Breast epithelium (tissue), 4 donors: Measurements from ENCODE around the gene NOSTRIN. TPM values are rescaled to one million over a fixed set of nuclear protein-coding genes. Genes with fewer than 3 reads are reported as not detected.

Experiments
- DNase-seq, 2 donors: peaks; one replicate each; pipeline ENCODE4 v3.0.0-alpha.2; 2019; ENCODE audit warnings: low spot score in 2 of 2
- H3K27ac ChIP-seq, 2 donors: fragments of 200-600 bp; sonication (generic) in 1 of 2; one replicate each; pipeline ENCODE4 v1.5.1; 2016 to 2019; ENCODE audit warnings: mild to moderate bottlenecking in 1 of 2
- H3K27me3 ChIP-seq, 2 donors: fragments of 200-600 bp; sonication (generic) in 1 of 2; one replicate each; pipeline versions ENCODE4 v1.5.1 to v1.6.0; 2017 to 2019; ENCODE audit warnings: control low read depth in 1 of 2, mild to moderate bottlenecking in 1 of 2
- H3K36me3 ChIP-seq: fragments of 200-600 bp; one replicate; pipeline ENCODE4 v1.5.1; 2019
- H3K4me1 ChIP-seq, 2 donors: fragments of 200-600 bp; sonication (generic); one replicate each; pipeline ENCODE4 v1.5.1; 2016 to 2019; ENCODE audit warnings: control low read depth in 1 of 2
- H3K4me3 ChIP-seq, 3 donors: fragments of 200-600 bp; sonication (generic); 1 replicate in 2 of 3; 2 replicates in 1 of 3; pipeline ENCODE4 v1.5.1; 2016 to 2019; ENCODE audit warnings: mild to moderate bottlenecking in 3 of 3, moderate library complexity in 2 of 3
- H3K9me3 ChIP-seq, 2 donors: fragments of 200-600 bp; sonication (generic) in 1 of 2; one replicate each; pipeline ENCODE4 v1.5.1; 2016 to 2019; ENCODE audit warnings: control low read depth in 1 of 2
- POLR2A ChIP-seq: fragments of 450-650 bp; IDR thresholded peaks from one replicate; pipeline ENCODE4 v1.6.1; 2016; ENCODE audit warnings: antibody characterized with exemption, mild to moderate bottlenecking, moderate library complexity
- POLR2AphosphoS5 ChIP-seq, 3 donors: sonication (generic); formaldehyde crosslinking; IDR thresholded peaks; one replicate each; pipeline ENCODE4 v1.6.1; 2017; ENCODE audit warnings: antibody characterized with exemption in 3 of 3
- intact Hi-C: fragments of 100-400 bp; cut with DNase I; formaldehyde crosslinking; loops from one replicate; pipeline ENCODE4 v1.15.1; 2023; ENCODE audit warnings: low total_unique reads
- total RNA-seq, 3 donors: library from RNA; depleted of rRNA; stranded (reverse); fragments of >200 nt; gene quantifications; one replicate each; pipeline ENCODE4 v1.1.0, GENCODE V29; 2016
- TF ChIP-seq, protein P1 (sequence below), 3 donors: fragments of 450-650 bp; IDR thresholded peaks; one replicate each; pipeline ENCODE4 v1.5.1; 2016 to 2017; ENCODE audit warnings: antibody characterized with exemption in 3 of 3, mild to moderate bottlenecking in 3 of 3, moderate library complexity in 3 of 3

The NOSTRIN gene
- total RNA-seq, 3 donors from 2014 or later, result 35.0 to 73.7 (median 35.9) TPM

DNA sequence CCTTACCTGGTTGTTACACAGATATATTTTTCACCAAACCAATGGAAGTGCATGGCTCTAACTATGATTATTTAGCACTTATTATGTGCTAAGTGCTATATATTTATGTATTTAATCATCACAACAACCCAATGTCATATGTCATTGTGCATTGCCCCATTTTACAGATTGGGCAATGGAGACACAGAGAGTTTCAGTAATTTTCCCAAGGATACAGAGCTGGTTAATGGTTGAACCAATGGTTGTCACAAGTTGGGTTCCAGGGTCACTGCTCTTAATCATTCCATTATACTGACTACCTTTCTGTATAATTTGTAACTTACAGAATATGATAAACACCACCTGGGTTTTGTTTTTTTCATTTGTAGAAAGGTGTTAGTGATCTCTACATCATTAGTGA lies 29.2 kb downstream of the NOSTRIN start:
- Histone ChIP-seq H3K36me3 (no peaks in the 10 kb centered on the region), H3K27ac (no peak overlapping the region), H3K9me3 (peaks cover 0 to 8% of the 10 kb centered on the region in 2 donors), H3K4me3 (no peak overlapping the region), H3K4me1 (no peaks in the 10 kb centered on the region), H3K27me3 (no peaks in the 10 kb centered on the region)
- TF ChIP-seq, protein P1, sequence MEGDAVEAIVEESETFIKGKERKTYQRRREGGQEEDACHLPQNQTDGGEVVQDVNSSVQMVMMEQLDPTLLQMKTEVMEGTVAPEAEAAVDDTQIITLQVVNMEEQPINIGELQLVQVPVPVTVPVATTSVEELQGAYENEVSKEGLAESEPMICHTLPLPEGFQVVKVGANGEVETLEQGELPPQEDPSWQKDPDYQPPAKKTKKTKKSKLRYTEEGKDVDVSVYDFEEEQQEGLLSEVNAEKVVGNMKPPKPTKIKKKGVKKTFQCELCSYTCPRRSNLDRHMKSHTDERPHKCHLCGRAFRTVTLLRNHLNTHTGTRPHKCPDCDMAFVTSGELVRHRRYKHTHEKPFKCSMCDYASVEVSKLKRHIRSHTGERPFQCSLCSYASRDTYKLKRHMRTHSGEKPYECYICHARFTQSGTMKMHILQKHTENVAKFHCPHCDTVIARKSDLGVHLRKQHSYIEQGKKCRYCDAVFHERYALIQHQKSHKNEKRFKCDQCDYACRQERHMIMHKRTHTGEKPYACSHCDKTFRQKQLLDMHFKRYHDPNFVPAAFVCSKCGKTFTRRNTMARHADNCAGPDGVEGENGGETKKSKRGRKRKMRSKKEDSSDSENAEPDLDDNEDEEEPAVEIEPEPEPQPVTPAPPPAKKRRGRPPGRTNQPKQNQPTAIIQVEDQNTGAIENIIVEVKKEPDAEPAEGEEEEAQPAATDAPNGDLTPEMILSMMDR (IDR thresholded peaks at IDR 0.05), result no peak
- no peak for TF ChIP-seq POLR2AphosphoS5 (IDR thresholded peaks at IDR 0.05)
- TF ChIP-seq POLR2A, result no peak
- intact Hi-C loops, result no loop called here
- DNase-seq, result no peak

DNA sequence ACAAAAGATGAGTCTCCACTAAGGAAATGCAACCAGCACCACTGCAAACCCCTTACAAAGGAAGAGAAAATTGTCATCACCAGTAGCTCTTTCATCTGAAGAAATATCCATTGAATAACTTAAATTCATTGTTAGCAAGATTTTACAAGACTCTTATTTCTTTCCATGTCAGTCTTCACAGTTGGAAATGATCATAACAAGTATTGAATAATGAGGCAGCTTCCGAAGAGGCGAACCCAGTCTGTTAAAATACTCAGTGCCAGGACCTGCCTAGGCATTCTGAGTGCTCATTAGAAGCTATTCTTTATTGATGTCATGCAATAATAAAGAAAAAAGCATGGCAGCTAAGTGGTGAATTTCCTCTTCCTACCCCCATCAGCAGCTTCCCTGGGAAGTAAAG lies 33.5 kb downstream of the NOSTRIN start:
- H3K4me3 ChIP-seq, result no peak overlapping the region
- H3K27me3 ChIP-seq, result no peaks in the 10 kb centered on the region
- peaks cover 0 to 3% of the 10 kb centered on the region in 2 donors for H3K9me3 ChIP-seq
- TF ChIP-seq, protein P1 (IDR thresholded peaks at IDR 0.05), result no peak
- no peak for TF ChIP-seq POLR2A
- no peak for TF ChIP-seq POLR2AphosphoS5 (IDR thresholded peaks at IDR 0.05)
- no peak for DNase-seq
- intact Hi-C loops, result no loop called here
- H3K27ac ChIP-seq, result no peak overlapping the region
- H3K36me3 ChIP-seq, result no peaks in the 10 kb centered on the region
- no peaks in the 10 kb centered on the region for H3K4me1 ChIP-seq

DNA sequence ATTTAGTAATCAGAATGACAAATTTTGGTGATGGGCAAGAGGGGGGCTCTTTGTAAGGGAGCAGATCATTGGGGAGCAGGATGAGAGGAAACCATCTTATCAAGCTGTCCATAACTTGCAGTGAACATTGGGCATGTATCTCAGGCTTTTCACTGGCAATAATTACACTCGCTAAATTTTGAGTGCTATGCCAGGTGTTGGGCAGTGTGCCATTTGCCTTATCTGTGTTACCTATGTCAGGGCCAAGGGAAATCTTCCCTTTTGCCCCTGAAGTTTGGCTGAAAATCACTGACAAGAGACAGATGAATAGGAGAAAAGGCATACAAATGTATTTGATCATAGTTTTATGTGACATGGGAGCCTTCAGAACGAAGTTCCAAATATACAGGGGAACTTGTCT lies 39.0 kb downstream of the NOSTRIN start:
- intact Hi-C loops, result no loop called here
- Histone ChIP-seq H3K27ac (no peak overlapping the region), H3K4me3 (no peak overlapping the region), H3K4me1 (no peaks in the 10 kb centered on the region), H3K27me3 (no peaks in the 10 kb centered on the region), H3K9me3 (no peaks in the 10 kb centered on the region), H3K36me3 (no peaks in the 10 kb centered on the region)
- no peak for DNase-seq
- TF ChIP-seq POLR2A, result no peak
- no peak for TF ChIP-seq POLR2AphosphoS5 (IDR thresholded peaks at IDR 0.05)
- TF ChIP-seq, protein P1 (IDR thresholded peaks at IDR 0.05), result no peak

DNA sequence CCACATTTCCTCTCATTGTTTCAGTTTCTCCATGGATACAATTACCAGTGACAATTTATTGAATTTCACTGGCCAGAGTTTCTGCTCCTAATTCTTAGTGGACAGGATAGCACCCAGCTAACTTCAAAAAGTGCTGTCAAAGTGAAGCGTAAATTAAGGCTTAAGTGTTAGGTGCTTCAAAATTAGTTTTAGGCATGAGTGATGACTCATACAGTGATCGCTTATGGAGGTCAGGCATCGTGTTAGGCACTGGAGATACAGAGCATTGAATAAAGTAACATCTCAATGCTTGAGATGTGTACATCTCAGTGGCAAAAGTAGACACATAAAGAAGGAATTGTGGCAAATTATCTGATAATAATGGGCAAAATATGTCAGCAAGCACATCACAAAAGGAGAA lies 40.8 kb downstream of the NOSTRIN start:
- no peak for DNase-seq

DNA sequence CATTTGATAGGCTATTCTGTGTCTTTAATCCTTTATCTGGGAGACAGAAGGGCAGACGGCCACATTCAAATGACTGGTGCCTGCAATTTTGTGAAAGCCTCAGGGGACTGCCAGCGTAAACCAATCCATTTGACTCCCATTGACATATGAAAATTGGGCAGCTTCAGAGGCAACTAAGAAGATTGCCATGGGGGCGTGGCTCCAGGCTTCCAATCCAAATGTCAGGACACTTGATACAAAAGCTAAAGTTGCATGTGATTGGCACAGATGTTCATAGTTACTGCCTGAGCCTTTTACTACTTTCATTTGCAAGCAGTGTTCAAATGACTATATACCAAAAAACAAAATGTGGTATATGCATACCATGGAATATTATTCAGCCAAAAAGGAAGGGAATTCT lies 45.8 kb downstream of the NOSTRIN start:
- Histone ChIP-seq H3K9me3 (no peaks in the 10 kb centered on the region), H3K27ac (no peak overlapping the region), H3K36me3 (no peaks in the 10 kb centered on the region), H3K4me3 (no peak overlapping the region), H3K4me1 (no peaks in the 10 kb centered on the region), H3K27me3 (no peaks in the 10 kb centered on the region)
- TF ChIP-seq, protein P1 (IDR thresholded peaks at IDR 0.05), result no peak
- TF ChIP-seq POLR2AphosphoS5 (IDR thresholded peaks at IDR 0.05), result no peak
- TF ChIP-seq POLR2A, result no peak
- intact Hi-C loops, result no loop called here
- no peak for DNase-seq

More for the DNA sequence above, 40.8 kb downstream of the NOSTRIN start:
- Histone ChIP-seq H3K36me3 (no peaks in the 10 kb centered on the region), H3K4me3 (no peak overlapping the region), H3K27me3 (no peaks in the 10 kb centered on the region), H3K4me1 (no peaks in the 10 kb centered on the region), H3K9me3 (no peaks in the 10 kb centered on the region), H3K27ac (no peak overlapping the region)
- intact Hi-C loops, result no loop called here
- TF ChIP-seq, protein P1 (IDR thresholded peaks at IDR 0.05), result no peak
- no peak for TF ChIP-seq POLR2A
- TF ChIP-seq POLR2AphosphoS5 (IDR thresholded peaks at IDR 0.05), result no peak
